ENCODE data around the gene GTF2H3.

- TF ChIP-seq CTCF (IDR thresholded peaks at IDR 0.05; ENCODE audit: low read depth, low read length) (no peak), POLR2A (IDR thresholded peaks at IDR 0.05; ENCODE audit: extremely low read depth, insufficient read length) (no peak)
Observed at GRCh38 chr12:123648401-123648800, 14.8 kb downstream of the GTF2H3 start.

All from NB4 (cell line).